Upper lobe of left lung (tissue), 6 donors: Measurements from ENCODE around the gene GPBP1L1. TPM values are rescaled to one million over a fixed set of nuclear protein-coding genes. Genes with fewer than 3 reads are reported as not detected.

ENCODE experiments used
- ATAC-seq, 2 donors: fragments of 200-7000 bp; cut with Tn5 transposase; one replicate each; pipeline ENCODE4 v1.9.1; 2022; ENCODE audit warnings: mild to moderate bottlenecking in 2 of 2, moderate library complexity in 2 of 2; ENCODE audit not compliant: low FRiP score in 2 of 2
- DNase-seq, 2 donors: peaks; one replicate each; pipeline ENCODE4 v3.0.0-alpha.2; 2019 to 2020
- H3K27ac ChIP-seq, 4 donors: fragments of 200-600 bp; sonication (generic); one replicate each; pipeline ENCODE4 v1.5.1; 2016 to 2019
- H3K27me3 ChIP-seq, 4 donors: fragments of 200-600 bp; sonication (generic); one replicate each; pipeline ENCODE4 v1.5.1; 2017 to 2019
- H3K36me3 ChIP-seq, 4 donors: fragments of 200-600 bp; sonication (generic); one replicate each; pipeline ENCODE4 v1.5.1; 2016 to 2019
- H3K4me1 ChIP-seq, 4 donors: fragments of 200-600 bp; sonication (generic); one replicate each; pipeline ENCODE4 v1.5.1; 2018 to 2019
- H3K4me3 ChIP-seq, 4 donors: fragments of 200-600 bp; sonication (generic); one replicate each; pipeline ENCODE4 v1.5.1; 2017 to 2019; ENCODE audit warnings: mild to moderate bottlenecking in 2 of 4, moderate library complexity in 1 of 4
- H3K9me3 ChIP-seq, 4 donors: fragments of 200-600 bp; sonication (generic); one replicate each; pipeline ENCODE4 v1.5.1; 2018 to 2019
- CTCF ChIP-seq, 6 experiments: fragments of 450-650 bp in 4 of 6; fragments of 200-600 bp in 2 of 6; sonication (generic) in 2 of 6; IDR thresholded peaks; one replicate each; pipeline ENCODE4 v1.5.1; 2016 to 2019; ENCODE audit warnings: antibody characterized with exemption in 6 of 6
- EP300 ChIP-seq, 4 donors: sonication (generic); formaldehyde crosslinking; IDR thresholded peaks; one replicate each; pipeline ENCODE4 v1.5.1; 2017; ENCODE audit warnings: antibody characterized with exemption in 4 of 4, control low read depth in 2 of 4
- POLR2A ChIP-seq, 4 donors: fragments of 450-650 bp; IDR thresholded peaks; one replicate each; pipeline ENCODE4 v1.5.1; 2016 to 2017; ENCODE audit warnings: antibody characterized with exemption in 4 of 4, mild to moderate bottlenecking in 2 of 4
- POLR2AphosphoS5 ChIP-seq, 2 donors: sonication (generic); formaldehyde crosslinking; IDR thresholded peaks; one replicate each; pipeline ENCODE4 v1.5.1; 2017; ENCODE audit warnings: antibody characterized with exemption in 2 of 2
- WGBS, 2 donors: methylation state at CpG; one replicate each; pipeline ENCODE4 v1.1.5; 2017 to 2018; 5-methylcytosine and 5-hydroxymethylcytosine counted together
- total RNA-seq, 6 donors: library from RNA; depleted of rRNA in 4 of 6; stranded (reverse); fragments of >200 nt in 4 of 6; gene quantifications; one replicate each; pipeline versions ENCODE4 v1.1.0 to v1.2.1, GENCODE V29; 2016 to 2021
- donor health status: DM: no; HTN: no; CAD: no; lungs with moderate emphysema.
- donor health status: DM: no; HTN: yes; CAD: no; lungs with severe emphysema.

Gene GPBP1L1
- total RNA-seq, 6 donors from 2014 or later: 112 to 184 (median 132) TPM

- DNase-seq (no peak), ATAC-seq (no peak)
- peak overlapping the region in 2 of 4 donors; percentile 40 to 63 for H3K27ac ChIP-seq
- no peaks in the 10 kb centered on the region for H3K27me3 ChIP-seq
- peaks cover 18 to 60% (median 31%) of the 10 kb centered on the region in 4 donors for H3K36me3 ChIP-seq
- H3K9me3 ChIP-seq: no peaks in the 10 kb centered on the region
- no peak for TF ChIP-seq CTCF (IDR thresholded peaks at IDR 0.05)
- TF ChIP-seq POLR2AphosphoS5 (IDR thresholded peaks at IDR 0.05): no peak
- TF ChIP-seq EP300 (IDR thresholded peaks at IDR 0.05): no peak
- no peak for TF ChIP-seq POLR2A (IDR thresholded peaks at IDR 0.05)
- no peak overlapping the region for H3K4me3 ChIP-seq
- WGBS, 2 donors: 80 to 85% methylated on average over 5 of the region's 5 CpGs
- peaks cover 6 to 20% (median 13%) of the 10 kb centered on the region in 4 donors for H3K4me1 ChIP-seq
Observed at GRCh38 chr1:45643321-45643720, 43.0 kb downstream of the GPBP1L1 start.

- ATAC-seq (no peak), DNase-seq (no peak)
- Histone ChIP-seq H3K36me3 (peaks cover 24 to 67% (median 31%) of the 10 kb centered on the region in 4 donors), H3K4me3 (no peak overlapping the region), H3K27me3 (no peaks in the 10 kb centered on the region), H3K27ac (no peak overlapping the region), H3K9me3 (no peaks in the 10 kb centered on the region), H3K4me1 (peaks cover 0 to 16% (median 5%) of the 10 kb centered on the region in 4 donors)
- TF ChIP-seq EP300 (IDR thresholded peaks at IDR 0.05) (no peak), CTCF (IDR thresholded peaks at IDR 0.05) (no peak), POLR2A (IDR thresholded peaks at IDR 0.05) (no peak), POLR2AphosphoS5 (IDR thresholded peaks at IDR 0.05) (no peak)
- WGBS, 2 donors: 79 to 87% methylated on average over 1 of the region's 1 CpG
Observed at GRCh38 chr1:45640293-45640692, 46.0 kb downstream of the GPBP1L1 start.

GRCh38 chr1:45635211-45635610, 51.1 kb downstream of the GPBP1L1 start:
- TF ChIP-seq CTCF (IDR thresholded peaks at IDR 0.05) (no peak), POLR2AphosphoS5 (IDR thresholded peaks at IDR 0.05) (no peak), POLR2A (IDR thresholded peaks at IDR 0.05) (no peak), EP300 (IDR thresholded peaks at IDR 0.05) (no peak)

GRCh38 chr1:45630429-45630828, 55.9 kb downstream of the GPBP1L1 start:
- Histone ChIP-seq H3K36me3 (peaks cover 44 to 99% (median 74%) of the 10 kb centered on the region in 4 donors), H3K27me3 (no peaks in the 10 kb centered on the region), H3K4me1 (peaks cover 4 to 10% (median 9%) of the 10 kb centered on the region in 4 donors), H3K9me3 (no peaks in the 10 kb centered on the region), H3K4me3 (no peak overlapping the region), H3K27ac (no peak overlapping the region)
- DNase-seq (no peak), ATAC-seq (no peak)
- WGBS, 2 donors: 76 to 88% methylated on average over 1 of the region's 1 CpG
- TF ChIP-seq CTCF (IDR thresholded peaks at IDR 0.05) (no peak), EP300 (IDR thresholded peaks at IDR 0.05) (no peak), POLR2AphosphoS5 (IDR thresholded peaks at IDR 0.05) (no peak), POLR2A (IDR thresholded peaks at IDR 0.05) (no peak)

More at GRCh38 chr1:45635211-45635610, 51.1 kb downstream of the GPBP1L1 start:
- H3K27ac ChIP-seq: no peak overlapping the region
- WGBS, 2 donors: 42 to 57% methylated on average over 1 of the region's 1 CpG
- H3K36me3 ChIP-seq: peaks cover 47 to 93% (median 51%) of the 10 kb centered on the region in 4 donors
- ATAC-seq (no peak), DNase-seq (no peak)
- H3K4me3 ChIP-seq: no peak overlapping the region
- H3K27me3 ChIP-seq: no peaks in the 10 kb centered on the region
- H3K9me3 ChIP-seq: no peaks in the 10 kb centered on the region
- H3K4me1 ChIP-seq: peaks cover 4 to 10% (median 7%) of the 10 kb centered on the region in 4 donors

GRCh38 chr1:45629035-45629434, 57.3 kb downstream of the GPBP1L1 start:
- Histone ChIP-seq H3K9me3 (no peaks in the 10 kb centered on the region), H3K27ac (no peak overlapping the region), H3K27me3 (no peaks in the 10 kb centered on the region), H3K4me1 (peaks cover 0 to 4% (median 2%) of the 10 kb centered on the region in 4 donors), H3K4me3 (no peak overlapping the region), H3K36me3 (peaks cover 44 to 93% (median 72%) of the 10 kb centered on the region in 4 donors)
- DNase-seq: no peak
- ATAC-seq: no peak
- no peak for TF ChIP-seq POLR2A (IDR thresholded peaks at IDR 0.05)
- TF ChIP-seq EP300 (IDR thresholded peaks at IDR 0.05): no peak
- TF ChIP-seq POLR2AphosphoS5 (IDR thresholded peaks at IDR 0.05): no peak
